K562 (cell line): ENCODE results near the gene RNF31. TPM values are rescaled to one million over a fixed set of nuclear protein-coding genes. Genes with fewer than 3 reads are reported as not detected.

Source experiments
- ATAC-seq: fragments of 200-7000 bp; cut with Tn5 transposase; 3 replicates; pipeline ENCODE4 v1.9.1; 2020; ENCODE audit warnings: moderate library complexity
- BruUV-seq: library from RNA; stranded (reverse); fragments of 400-500 nt; replicated peaks from 2 replicates; lab custom pipeline; 2021; lab: Mats Ljungman, UMichigan
- CTCF ChIA-PET: fragments of 300-600 bp; formaldehyde crosslinking; extraction: SDS; loops from one replicate; lab custom pipeline; 2021; ENCODE audit warnings: low intra/inter-chr PET ratio; lab: Yijun Ruan, JAX
- POLR2A ChIA-PET: fragments of 300-600, 350-650 bp; sonication (Branson Sonifier 250); formaldehyde crosslinking; extraction: SDS; loops from one replicate; lab custom pipeline; 2021; ENCODE audit warnings: antibody characterized with exemption, inconsistent platforms; lab: Yijun Ruan, JAX
- DNase-seq, 4 experiments: peaks; one replicate each; pipeline versions ENCODE4 v3.0.0 to v3.0.0-alpha.2; 2011 to 2018; ENCODE audit warnings: low spot score in 3 of 4, mixed read lengths in 3 of 4; ENCODE audit errors: extremely low read depth in 1 of 4
- FAIRE-seq: peaks from 2 replicates; lab custom pipeline; 2011; peaks lifted over from hg19 to GRCh38; lab: Jason Lieb, UNC
- H2AFZ ChIP-seq: 2 replicates; pipeline ENCODE4 v1.6.0; 2011; ENCODE audit warnings: low read depth, low read length, control low read depth, inconsistent platforms
- H3K27ac ChIP-seq: fragments of 200-600 bp; 3 replicates; pipeline ENCODE4 v1.8.0; 2011; ENCODE audit warnings: low read depth, mild to moderate bottlenecking, control low read depth, inconsistent platforms, low read length, moderate library complexity, mixed read lengths; ENCODE audit errors: extremely low read depth
- H3K27me3 ChIP-seq, 2 experiments: fragments of 300-600 bp in 1 of 2; 2 replicates in 1 of 2; 3 replicates in 1 of 2; pipeline versions ENCODE4 v1.6.0 to v1.8.0; 2011; ENCODE audit warnings: inconsistent platforms in 2 of 2, low read length in 2 of 2, mild to moderate bottlenecking in 1 of 2, mixed read lengths in 1 of 2, moderate library complexity in 1 of 2; ENCODE audit not compliant: control insufficient read depth in 2 of 2, insufficient read depth in 2 of 2
- H3K36me3 ChIP-seq: fragments of 300-600 bp; 3 replicates; pipeline ENCODE4 v1.8.0; 2011; ENCODE audit warnings: mild to moderate bottlenecking, low read length, inconsistent platforms; ENCODE audit not compliant: control insufficient read depth, insufficient read depth
- H3K4me1 ChIP-seq, 2 experiments: fragments of 200-600 bp in 1 of 2; replicated peaks in 1 of 2; 2 replicates in 1 of 2; 3 replicates in 1 of 2; pipeline versions ENCODE4 v1.5.1 to v1.8.0; 2011; ENCODE audit warnings: inconsistent platforms in 2 of 2, low read length in 2 of 2, mild to moderate bottlenecking in 1 of 2, mixed read lengths in 1 of 2, moderate library complexity in 1 of 2; ENCODE audit not compliant: control insufficient read depth in 2 of 2, insufficient read depth in 2 of 2
- H3K4me2 ChIP-seq: 2 replicates; pipeline ENCODE4 v1.6.1; 2011; ENCODE audit warnings: low read length, control low read depth, inconsistent platforms, mixed read lengths; ENCODE audit not compliant: insufficient read depth
- H3K4me3 ChIP-seq: fragments of 200-600 bp; sonication (generic), shearing (Covaris generic); 2 replicates; pipeline ENCODE4 v1.5.1; 2016; ENCODE audit warnings: control low read depth, inconsistent platforms
- H3K79me2 ChIP-seq: fragments of 200-600 bp; 3 replicates; pipeline ENCODE4 v1.8.0; 2011; ENCODE audit warnings: low read length, inconsistent platforms; ENCODE audit not compliant: control insufficient read depth, insufficient read depth
- H3K9ac ChIP-seq, 2 experiments: 2 replicates each; pipeline versions ENCODE4 v1.6.0 to v1.6.1; 2011; ENCODE audit warnings: low read depth in 2 of 2, low read length in 2 of 2, control low read depth in 1 of 2, inconsistent platforms in 1 of 2, mild to moderate bottlenecking in 1 of 2, mixed read lengths in 1 of 2; ENCODE audit not compliant: insufficient read depth in 1 of 2
- H3K9me1 ChIP-seq: one replicate; pipeline ENCODE4 v1.6.0; 2011; ENCODE audit warnings: inconsistent platforms, mild to moderate bottlenecking, low read length, moderate library complexity; ENCODE audit not compliant: control insufficient read depth, insufficient read depth
- H3K9me3 ChIP-seq: replicated peaks from 2 replicates; pipeline ENCODE4 v1.5.1; 2011; ENCODE audit warnings: low read depth, low read length, inconsistent platforms; ENCODE audit not compliant: control insufficient read depth, insufficient read depth
- H4K20me1 ChIP-seq: replicated peaks from 2 replicates; pipeline ENCODE4 v1.6.1; 2011; ENCODE audit warnings: low read length, inconsistent platforms, mixed read lengths; ENCODE audit not compliant: control insufficient read depth, insufficient read depth
- AFF1 ChIP-seq, 2 experiments: fragments of 450-650 bp; IDR thresholded peaks; 2 replicates each; pipeline ENCODE4 v1.6.1; 2018; ENCODE audit warnings: mild to moderate bottlenecking in 2 of 2, low read depth in 1 of 2; ENCODE audit not compliant: partially characterized antibody in 2 of 2
- AFF4 ChIP-seq: sonication (generic); formaldehyde crosslinking; IDR thresholded peaks from 2 replicates; pipeline ENCODE4 v1.8.0; 2023; ENCODE audit warnings: mild to moderate bottlenecking, missing genetic modification reagents
- HCFC1 ChIP-seq: IDR thresholded peaks from 2 replicates; pipeline ENCODE4 v1.6.1; 2012; ENCODE audit warnings: low read depth, low read length, improper control_type of control experiment
- KAT8 ChIP-seq: fragments of 450-650 bp; IDR thresholded peaks from 2 replicates; pipeline ENCODE4 v1.6.1; 2016; ENCODE audit warnings: low read depth, mild to moderate bottlenecking
- PHTF2 ChIP-seq: fragments of 250-450 bp; sonication (Bioruptor Pico); IDR thresholded peaks from 2 replicates; pipeline ENCODE4 v1.5.0; 2021; ENCODE audit warnings: mild to moderate bottlenecking
- POLR3A ChIP-seq: IDR thresholded peaks from 2 replicates; pipeline ENCODE4 v1.6.1; 2011; ENCODE audit warnings: borderline replicate concordance, mild to moderate bottlenecking, moderate library complexity; ENCODE audit not compliant: insufficient read length, insufficient read depth; ENCODE audit errors: extremely low read depth
- SP2 ChIP-seq: IDR thresholded peaks from 2 replicates; pipeline ENCODE4 v1.6.1; 2011; ENCODE audit warnings: mild to moderate bottlenecking, low read depth, low read length, moderate library complexity; ENCODE audit not compliant: poor library complexity, severe bottlenecking; ENCODE audit errors: extremely low read depth
- TEAD2 ChIP-seq: fragments of 450-650 bp; IDR thresholded peaks from 2 replicates; pipeline ENCODE4 v1.6.1; 2016; ENCODE audit warnings: missing genetic modification characterization, control low read depth, missing compliant biosample characterization
- THRAP3 ChIP-seq: fragments of 450-650 bp; IDR thresholded peaks from 2 replicates; pipeline ENCODE4 v1.6.1; 2016; ENCODE audit warnings: mild to moderate bottlenecking, inconsistent platforms, borderline replicate concordance
- U2AF2 ChIP-seq: fragments of 200-400 bp; formaldehyde crosslinking; optimal IDR thresholded peaks from 2 replicates; pipeline ENCODE3; 2017; ENCODE audit warnings: low read depth, mild to moderate bottlenecking, low read length
- ZFPM2 ChIP-seq: fragments of 250-450 bp; sonication (Bioruptor Pico); IDR thresholded peaks from 2 replicates; pipeline ENCODE4 v1.5.1; 2022; ENCODE audit warnings: mild to moderate bottlenecking
- ZNF766 ChIP-seq: fragments of 200-800 bp; sonication (Bioruptor generic); conservative IDR thresholded peaks from 2 replicates; pipeline ENCODE4 v1.6.1; 2016; ENCODE audit warnings: missing genetic modification characterization, missing compliant biosample characterization
- ZSCAN29 ChIP-seq: fragments of 450-650 bp; IDR thresholded peaks from 2 replicates; pipeline ENCODE4 v1.6.1; 2017
- WGBS: fragments of 100-300 bp; shearing (Covaris generic); methylation state at CpG from one replicate; pipeline ENCODE4 v1.1.6; 2016; ENCODE audit warnings: low coverage, mixed read lengths; ENCODE audit not compliant: insufficient coverage; ENCODE audit errors: missing lambda C conversion rate; 5-methylcytosine and 5-hydroxymethylcytosine counted together
- in situ Hi-C: fragments of 300-500 bp; cut with MboI; formaldehyde crosslinking; loops from 4 replicates; pipeline ENCODE4 v1.15.0; 2018; ENCODE audit warnings: inconsistent platforms, mixed read lengths
- intact Hi-C: fragments of 100-400 bp; cut with micrococcal nuclease; formaldehyde crosslinking; loops from 2 replicates; pipeline ENCODE4 v1.14.2; 2022
- polyA plus RNA-seq, 8 experiments: library from polyadenylated mRNA; depleted of rRNA in 4 of 8; stranded (reverse) in 5 of 8; unstranded in 3 of 8; fragments of >200 nt; fragmentation: Nextera tagmentation in 2 of 8; fragmentation: Illumina TruSeq in 1 of 8; extraction: Ambion mirVana in 2 of 8; extraction: Trizol in 1 of 8; gene quantifications; 2 replicates each; pipeline versions ENCODE4 v1.2.1 to v1.2.3, GENCODE V29; 2011 to 2014; ENCODE audit warnings: inconsistent platforms in 1 of 8, missing spikeins in 1 of 8
- total RNA-seq, 7 experiments: library from RNA; depleted of rRNA in 6 of 7; stranded (reverse); fragments of >200 nt in 6 of 7; fragmentation: Illumina TruSeq in 2 of 7; extraction: Trizol in 2 of 7; gene quantifications; 2 replicates each; pipeline versions ENCODE4 v1.2.1 to v1.2.3, GENCODE V29; 2011 to 2021; ENCODE audit warnings: low replicate concordance in 1 of 7

Gene RNF31
- total and polyA plus RNA-seq, 9 of the 15 experiments (the other 6 are each of a cell fraction or from before 2014, with no cell fraction given), result 3.1 to 47.6 (median 19.1) TPM

DNA sequence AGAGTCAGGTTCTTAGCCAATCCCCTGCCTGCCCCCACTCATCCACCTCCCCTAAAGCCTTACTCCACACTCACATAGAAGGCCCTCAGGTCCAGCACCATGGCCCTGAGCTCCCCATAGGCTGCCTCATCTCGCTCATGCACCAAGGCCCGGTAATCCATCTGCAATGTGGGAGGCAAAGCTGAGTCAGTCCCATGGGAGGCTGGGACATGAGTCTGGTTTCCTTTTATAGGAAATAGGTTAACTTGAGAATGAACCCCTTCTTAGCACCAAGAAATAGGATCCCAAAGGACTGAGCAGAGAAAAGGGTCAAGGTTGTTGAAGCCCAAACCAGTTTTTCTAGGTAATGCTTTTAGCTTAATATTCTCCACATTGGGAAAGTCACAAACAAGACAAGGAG is 3.8 kb upstream of the RNF31 start:
- Histone ChIP-seq H2AFZ (no peak overlapping the region), H3K27ac (no peak overlapping the region), H3K9me1 (peaks cover 5% of the 10 kb centered on the region), H3K9me3 (no peaks in the 10 kb centered on the region), H3K4me3 (no peak overlapping the region), H4K20me1 (no peaks in the 10 kb centered on the region; the same call in 1 of the 2 replicates), H3K27me3 (no peaks in the 10 kb centered on the region)
- no TSS peak for BruUV-seq
- in situ Hi-C loops, result no loop called here
- WGBS, result 24% methylated on average over 2 of the region's 2 CpGs
- ATAC-seq, result no peak
- no peak for TF ChIP-seq AFF4 (CRISPR knock-in tag)
- no peak for TF ChIP-seq HCFC1
- no peak for TF ChIP-seq U2AF2
- no peak for TF ChIP-seq PHTF2 (CRISPR knock-in tag)
- no peak for TF ChIP-seq SP2
- TF ChIP-seq ZNF766 (CRISPR knock-in tag), result no peak
- no peak for TF ChIP-seq ZSCAN29
- no peak for TF ChIP-seq POLR3A
- TF ChIP-seq KAT8, result no peak
- TF ChIP-seq TEAD2 (tag), result no peak
- TF ChIP-seq ZFPM2 (CRISPR knock-in tag), result no peak
- no peak for TF ChIP-seq THRAP3
- TF ChIP-seq AFF1 (IDR thresholded peaks at IDR 0.05; ENCODE audit: low read depth in 1 of 2, partially characterized antibody in 2 of 2), result no peak
- TF ChIP-seq, all 486 proteins: peak for 0
- DNase-seq (no peak), FAIRE-seq (no peak)
- Histone ChIP-seq H3K4me1 (peaks cover 32 to 47% of the 10 kb centered on the region in 2 experiments; a peak in 4 of 5 replicates), H3K4me2 (no peak overlapping the region), H3K36me3 (peaks cover 39% of the 10 kb centered on the region; the same call in 2 of the 3 replicates), H3K9ac (no peak overlapping the region; a peak in 1 of 4 replicates), H3K79me2 (peaks cover 52% of the 10 kb centered on the region)
- intact Hi-C loops, result loop anchor here (10.0 kb wide), 1 partner anchor 49 kb away; the partner anchor contains the start of gene PCK2
- ChIA-PET POLR2A (no interaction called here), CTCF (no interaction called here)
